Measurements from ENCODE around the gene VSIG10. TPM values are rescaled to one million over a fixed set of nuclear protein-coding genes. Genes with fewer than 3 reads are reported as not detected.

VSIG10 gene
- total RNA-seq, 1 experiment from 2014 or later = 97.4 TPM

DNA sequence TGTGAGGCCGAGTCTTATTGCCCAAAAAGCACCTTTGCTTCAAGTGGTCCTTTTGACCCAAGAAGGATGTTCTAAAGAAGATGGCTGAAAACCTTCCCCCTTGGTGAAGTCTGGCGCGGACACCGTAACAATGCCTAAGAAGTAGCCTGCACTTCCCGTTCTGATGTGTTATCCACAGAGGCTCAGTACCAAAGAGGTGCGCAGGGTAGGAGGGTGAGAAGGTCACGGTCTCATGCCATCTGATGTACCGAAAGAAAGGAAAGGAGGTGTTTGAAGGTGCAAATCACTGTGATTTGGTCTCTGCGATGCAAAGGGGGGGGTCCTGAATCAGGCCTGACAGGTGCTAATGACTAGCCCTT lies 42.0 kb upstream of the VSIG10 start:
- H3K27me3 Mint-ChIP-seq (ENCODE audit: low read depth) = no peaks in the 10 kb centered on the region
- Histone ChIP-seq H2BK120ac (ENCODE audit: low read depth, low read length, poor library complexity, severe bottlenecking) (no peak overlapping the region), H3K4me2 (ENCODE audit: insufficient read depth, insufficient read length, low read length) (no peak overlapping the region), H3K18ac (ENCODE audit: insufficient read length, low read depth, low read length) (no peak overlapping the region), H3K27me3 (ENCODE audit: insufficient read depth, low read length) (no peaks in the 10 kb centered on the region), H3T11ph (ENCODE audit: low read length) (no peak overlapping the region), H4K20me1 (ENCODE audit: control insufficient read depth, insufficient read depth, insufficient read length) (no peaks in the 10 kb centered on the region), H4K8ac (replicated peaks; ENCODE audit: insufficient read length, low read depth, low read length) (no peak overlapping the region), H4K91ac (ENCODE audit: insufficient read length, low read depth, low read length) (no peak overlapping the region), H2AFZ (ENCODE audit: low read length) (no peak overlapping the region), H2BK15ac (ENCODE audit: low read depth, low read length) (no peak overlapping the region), H3K23me2 (ENCODE audit: insufficient read length, low read depth, low read length, poor library complexity, severe bottlenecking) (no peaks in the 10 kb centered on the region), H3K9me3 (ENCODE audit: control insufficient read depth, low read depth, low read length) (no peaks in the 10 kb centered on the region), H3K14ac (ENCODE audit: insufficient read depth, low read length) (no peak overlapping the region), H2BK12ac (ENCODE audit: insufficient read length, low read depth, low read length) (no peak overlapping the region), H3K27ac (ENCODE audit: insufficient read length, low read depth, low read length) (no peak overlapping the region), H3K79me2 (ENCODE audit: insufficient read depth, low read length) (no peaks in the 10 kb centered on the region), H3K79me1 (ENCODE audit: insufficient read depth, low read depth, low read length, poor library complexity, severe bottlenecking) (peaks cover 8% of the 10 kb centered on the region), H4K5ac (ENCODE audit: insufficient read length, low read depth, low read length) (no peak overlapping the region), H3K56ac (ENCODE audit: insufficient read length, low read depth, low read length) (no peak overlapping the region), H2BK20ac (ENCODE audit: low read depth, low read length, poor library complexity, severe bottlenecking) (no peak overlapping the region), H3K4ac (ENCODE audit: low read depth, low read length) (no peak overlapping the region), H2AK5ac (ENCODE audit: insufficient read length, low read length) (no peak overlapping the region), H3K4me1 (ENCODE audit: insufficient read depth, low read length) (no peaks in the 10 kb centered on the region), H2BK5ac (ENCODE audit: insufficient read length, low read length) (no peak overlapping the region), H3K9ac (ENCODE audit: extremely low read depth, insufficient read length, low read length) (no peak overlapping the region), H3K23ac (ENCODE audit: insufficient read length, low read depth, low read length) (no peak overlapping the region)
- H3K9me3 Mint-ChIP-seq = no peaks in the 10 kb centered on the region
- no peak for DNase-seq
- TF ChIP-seq, protein P1, sequence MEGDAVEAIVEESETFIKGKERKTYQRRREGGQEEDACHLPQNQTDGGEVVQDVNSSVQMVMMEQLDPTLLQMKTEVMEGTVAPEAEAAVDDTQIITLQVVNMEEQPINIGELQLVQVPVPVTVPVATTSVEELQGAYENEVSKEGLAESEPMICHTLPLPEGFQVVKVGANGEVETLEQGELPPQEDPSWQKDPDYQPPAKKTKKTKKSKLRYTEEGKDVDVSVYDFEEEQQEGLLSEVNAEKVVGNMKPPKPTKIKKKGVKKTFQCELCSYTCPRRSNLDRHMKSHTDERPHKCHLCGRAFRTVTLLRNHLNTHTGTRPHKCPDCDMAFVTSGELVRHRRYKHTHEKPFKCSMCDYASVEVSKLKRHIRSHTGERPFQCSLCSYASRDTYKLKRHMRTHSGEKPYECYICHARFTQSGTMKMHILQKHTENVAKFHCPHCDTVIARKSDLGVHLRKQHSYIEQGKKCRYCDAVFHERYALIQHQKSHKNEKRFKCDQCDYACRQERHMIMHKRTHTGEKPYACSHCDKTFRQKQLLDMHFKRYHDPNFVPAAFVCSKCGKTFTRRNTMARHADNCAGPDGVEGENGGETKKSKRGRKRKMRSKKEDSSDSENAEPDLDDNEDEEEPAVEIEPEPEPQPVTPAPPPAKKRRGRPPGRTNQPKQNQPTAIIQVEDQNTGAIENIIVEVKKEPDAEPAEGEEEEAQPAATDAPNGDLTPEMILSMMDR (conservative IDR thresholded peaks at IDR 0.05) = no peak
- H3K36me3 Mint-ChIP-seq (ENCODE audit: insufficient read depth in 1 of 3, low read depth in 3 of 3) = peaks cover 44 to 82% (median 64%) of the 10 kb centered on the region in 3 experiments
- no peaks in the 10 kb centered on the region for H3K4me1 Mint-ChIP-seq
- H3K4me3 Mint-ChIP-seq = no peak overlapping the region
- H3K27ac Mint-ChIP-seq = peak overlapping the region in 1 of 3 experiments; percentile 69; a peak in 1 of 7 replicates
- WGBS (ENCODE audit: extremely low coverage, insufficient read length, low lambda C conversion rate) = no CpG with 5 or more reads among the region's 9 CpGs

Data from H9 (cell line).